HG03045 (cell line): ENCODE data around the gene DAP.
"Not testable (repeated sequence)": the region's sequence is repeated elsewhere in the genome, so short reads cannot be mapped to it uniquely, and the experiment has no call there.

ENCODE experiments used
- ATAC-seq: cut with Tn5 transposase; IDR thresholded peaks from one replicate; pipeline ENCODE4 v1.9.1; 2021; ENCODE audit warnings: mild to moderate bottlenecking, moderate library complexity; ENCODE audit not compliant: unreplicated experiment

The DAP gene

DNA sequence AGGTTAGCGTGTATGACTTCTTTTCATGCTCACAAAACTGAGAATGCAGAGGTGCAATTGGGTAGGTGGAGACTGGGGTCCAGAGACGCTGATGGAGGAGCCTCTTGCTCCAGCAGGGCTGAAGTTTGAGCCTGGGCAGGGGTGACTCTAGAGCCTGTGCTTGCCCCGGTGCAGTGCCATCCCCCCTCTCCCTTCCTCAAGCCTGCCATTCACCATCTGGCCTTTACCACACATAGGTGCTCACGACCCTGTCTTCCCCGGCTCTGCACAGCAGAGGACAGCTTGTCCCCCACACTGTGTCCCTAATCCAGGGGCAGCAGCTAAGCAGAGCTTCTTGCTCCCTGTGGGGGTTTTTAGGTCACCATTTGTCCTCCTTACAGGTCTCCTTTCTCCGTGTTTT, 86.5 kb downstream of the DAP start:
- ATAC-seq: no peak

GRCh38 chr5:10674096-10674495, 86.9 kb downstream of the DAP start:
- no peak for ATAC-seq

DNA sequence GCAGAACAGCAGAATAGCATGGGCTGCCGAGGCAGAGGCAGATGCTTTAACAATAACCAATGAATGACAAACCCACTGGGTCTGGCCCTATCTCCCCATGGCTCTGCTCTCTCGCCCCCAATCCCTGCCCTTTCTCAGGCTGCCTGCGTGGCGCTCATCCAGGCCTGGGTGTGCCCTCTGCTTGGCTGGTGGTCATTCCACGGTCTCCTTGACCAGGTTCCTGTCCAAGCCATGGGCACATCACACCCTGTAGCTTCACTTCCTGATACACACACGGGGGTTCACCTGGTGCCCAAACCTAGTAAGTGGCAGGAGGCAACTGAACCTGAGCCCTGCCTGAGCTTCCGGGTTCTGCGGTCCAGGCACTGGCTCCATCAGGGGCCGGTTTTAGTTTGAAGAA, 87.6 kb downstream of the DAP start:
- ATAC-seq: no peak

- ATAC-seq: no peak
These were observed 88.0 kb downstream of the DAP start for GRCh38 chr5:10673017-10673389.

GRCh38 chr5:10672146-10673016, 88.7 kb downstream of the DAP start:
- ATAC-seq: no peak

DNA sequence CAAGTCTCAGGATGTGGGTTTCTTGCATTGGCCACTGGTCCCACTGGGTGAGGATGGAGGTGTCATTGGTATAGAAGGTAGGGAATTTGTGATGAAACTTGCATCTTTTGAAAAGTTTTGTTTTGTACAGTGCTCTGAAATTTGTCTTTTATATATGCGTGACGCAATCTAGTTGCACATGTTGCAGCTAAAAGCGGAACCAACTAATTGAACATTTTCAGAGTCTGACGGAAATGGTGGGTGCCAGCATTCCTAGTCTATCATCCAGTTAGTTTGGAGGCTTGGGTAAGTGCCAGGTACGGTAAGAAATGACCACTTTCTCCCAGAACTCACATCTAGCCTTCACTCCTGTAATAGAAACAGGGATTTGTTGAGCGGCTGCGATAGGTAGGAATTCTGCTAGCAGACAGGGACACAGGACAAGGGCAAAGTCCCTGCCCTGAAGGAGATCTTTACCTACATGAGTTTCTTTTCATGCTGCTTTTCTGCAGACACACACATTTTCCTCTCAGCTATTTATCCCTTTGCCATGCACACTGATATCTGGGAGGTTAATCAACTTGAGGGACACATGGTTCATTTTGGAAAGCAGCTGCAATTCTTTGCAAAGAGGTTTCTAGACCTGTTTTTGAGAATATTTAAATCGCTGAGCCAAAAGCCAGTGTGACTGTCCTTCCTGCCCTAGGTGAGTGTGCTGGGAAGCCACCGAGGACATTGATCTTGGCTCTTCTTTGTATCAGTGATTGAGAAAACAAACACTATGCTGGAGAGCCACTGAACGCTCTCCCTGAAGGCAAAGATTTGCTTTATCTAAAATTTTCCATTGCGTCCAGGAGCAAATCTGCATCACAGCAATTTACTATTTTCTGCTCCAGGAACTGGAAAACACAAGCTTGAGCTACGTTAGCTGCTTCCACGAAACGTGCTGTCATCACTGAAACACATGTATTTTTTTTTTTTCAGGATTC, 89.7 kb downstream of the DAP start:
- no peak for ATAC-seq

- no peak for ATAC-seq
These were observed 91.1 kb downstream of the DAP start for GRCh38 chr5:10669983-10670382.

GRCh38 chr5:10668697-10669096, 92.3 kb downstream of the DAP start:
- ATAC-seq: no peak

- ATAC-seq: no peak
These were observed 93.5 kb downstream of the DAP start for GRCh38 chr5:10667431-10668057.

DNA sequence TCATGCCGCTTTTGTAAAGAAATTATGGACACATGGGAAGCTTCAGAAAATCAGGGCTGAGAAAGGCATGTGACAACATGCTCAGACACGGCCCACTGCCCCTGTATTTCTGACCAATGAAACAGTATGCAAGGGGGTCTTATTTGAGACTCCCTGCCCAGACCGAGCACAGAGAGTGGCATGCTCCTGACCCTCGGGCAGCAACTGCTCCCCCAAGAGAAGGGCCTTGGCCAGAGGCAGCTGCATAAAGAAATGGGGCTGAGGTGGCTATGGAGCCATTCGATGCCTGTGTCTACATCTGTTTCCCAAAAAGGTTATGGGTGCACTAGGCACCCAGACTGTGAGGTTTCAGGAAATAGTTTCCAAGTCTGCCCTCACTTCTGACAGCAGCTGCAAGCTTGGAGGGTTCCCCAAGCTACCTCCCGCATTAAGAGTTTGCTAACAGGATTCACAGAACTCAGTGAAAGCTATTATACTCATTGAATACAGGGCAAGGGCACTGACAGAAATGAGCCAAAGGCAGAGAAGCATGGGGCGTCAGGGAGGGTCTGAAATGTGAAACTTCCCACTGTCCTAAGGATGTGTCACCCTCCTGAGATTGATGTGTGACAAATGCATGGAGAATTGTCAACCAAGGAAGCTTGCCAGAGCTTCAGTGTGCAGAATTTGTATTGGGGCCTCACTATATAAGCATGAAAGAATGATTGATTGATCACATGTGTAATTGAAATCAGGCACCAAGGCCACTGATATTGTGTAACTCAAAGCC, 94.3 kb downstream of the DAP start:
- ATAC-seq: no peak

DNA sequence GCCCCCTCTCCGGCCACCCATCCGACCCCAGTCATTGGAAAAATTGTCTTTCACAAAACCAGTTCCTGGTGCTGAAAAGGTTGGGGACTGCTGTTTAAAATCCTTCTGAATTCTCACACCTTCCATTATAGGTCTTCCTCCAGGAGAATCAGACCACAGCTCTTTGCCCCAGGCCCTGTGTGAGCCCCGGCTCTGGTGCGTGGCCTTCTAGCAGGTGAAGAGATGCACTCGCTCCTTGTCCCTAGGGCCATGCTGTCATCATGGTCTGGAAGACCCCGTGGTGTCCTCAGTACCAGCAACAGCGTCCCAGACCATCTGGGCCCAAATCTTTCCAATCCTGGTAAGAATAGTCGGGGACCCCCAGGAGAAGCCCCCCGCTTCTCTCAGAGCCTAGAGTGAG, 95.2 kb downstream of the DAP start:
- ATAC-seq: no peak

GRCh38 chr5:10664180-10664769, 96.8 kb downstream of the DAP start:
- ATAC-seq: not testable (repeated sequence)

DNA sequence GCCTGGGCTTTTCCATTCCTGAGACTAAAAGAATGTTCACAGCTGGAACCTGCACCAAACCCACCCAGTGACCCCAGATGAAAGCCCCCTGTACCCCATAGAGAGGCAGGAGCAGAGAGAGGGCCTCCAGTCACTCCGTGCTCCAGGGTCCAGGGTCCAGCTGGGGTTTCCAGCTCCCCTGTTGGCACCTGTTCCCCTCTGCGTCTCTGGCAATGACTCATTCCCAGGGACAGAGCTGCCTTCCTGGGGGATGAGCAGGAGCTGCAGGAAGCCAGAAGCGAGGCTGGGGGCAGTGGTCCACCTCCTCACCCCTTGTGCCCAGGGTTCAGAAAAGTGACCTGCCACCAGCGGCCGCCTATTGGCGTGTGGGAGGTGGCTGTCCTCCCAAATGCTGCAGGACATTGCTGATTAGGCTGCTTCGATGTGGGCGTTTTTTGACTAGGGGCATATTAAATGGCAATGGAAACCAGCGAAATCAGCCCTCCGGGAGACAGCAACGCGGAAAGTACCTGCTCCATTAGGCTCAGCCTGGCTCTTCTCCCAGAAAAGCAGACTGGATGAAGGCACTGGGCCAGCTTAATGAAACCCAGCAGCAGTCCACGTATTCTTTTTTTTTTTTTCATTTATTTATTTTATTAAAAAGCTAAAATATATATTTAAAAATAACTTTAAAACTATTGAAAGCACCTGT, 97.4 kb downstream of the DAP start:
- no peak for ATAC-seq

- no peak for ATAC-seq
These were observed 98.2 kb downstream of the DAP start for GRCh38 chr5:10662661-10663488.

DNA sequence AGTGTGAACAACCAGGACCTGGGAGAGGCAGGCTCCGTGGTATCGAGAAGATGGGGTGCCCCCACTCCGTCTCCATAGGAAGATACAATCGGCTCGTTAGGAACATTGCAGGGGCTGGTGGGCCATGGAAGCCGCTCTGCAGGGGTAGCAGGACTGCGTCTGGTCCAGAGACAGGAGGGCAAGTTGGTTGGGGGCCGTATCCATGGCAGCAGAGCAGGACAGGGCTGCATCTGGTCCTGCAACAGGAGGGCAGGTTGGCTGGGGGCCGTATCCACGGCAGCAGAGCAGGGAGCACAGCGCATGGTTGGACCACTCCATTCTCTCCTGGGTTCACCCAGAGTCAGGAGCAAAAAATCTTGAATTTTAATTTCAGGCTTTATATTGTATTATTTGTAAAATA, 99.0 kb downstream of the DAP start:
- no peak for ATAC-seq

DNA sequence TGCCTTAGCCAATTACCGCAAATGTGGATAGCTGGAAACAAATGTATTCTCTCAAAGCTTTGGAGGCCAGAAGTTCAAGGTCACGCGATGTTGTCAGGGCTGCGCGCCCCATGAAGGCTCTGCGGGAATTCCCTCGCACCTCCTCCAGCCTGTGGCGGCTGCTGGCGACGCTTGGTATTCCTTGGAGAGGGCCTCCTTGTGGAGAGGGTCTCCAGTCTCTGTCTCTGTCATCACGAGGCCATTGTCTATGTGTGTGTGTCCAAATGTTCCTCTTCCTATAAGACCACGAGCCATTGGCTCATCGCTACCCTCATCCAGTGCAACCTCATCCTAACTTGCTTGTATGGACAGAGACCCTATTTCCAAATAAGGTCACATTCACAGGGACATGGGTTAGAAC, 99.6 kb downstream of the DAP start:
- no peak for ATAC-seq

- no peak for ATAC-seq
These were observed 100.2 kb downstream of the DAP start for GRCh38 chr5:10660720-10661387.

- no peak for ATAC-seq
These were observed 100.9 kb downstream of the DAP start for GRCh38 chr5:10660135-10660534.
